ENCODE data around the gene ITCH.
A peak's percentile ranks its signal among the peaks of the same experiment; 100 is the strongest.

ITCH gene

DNA sequence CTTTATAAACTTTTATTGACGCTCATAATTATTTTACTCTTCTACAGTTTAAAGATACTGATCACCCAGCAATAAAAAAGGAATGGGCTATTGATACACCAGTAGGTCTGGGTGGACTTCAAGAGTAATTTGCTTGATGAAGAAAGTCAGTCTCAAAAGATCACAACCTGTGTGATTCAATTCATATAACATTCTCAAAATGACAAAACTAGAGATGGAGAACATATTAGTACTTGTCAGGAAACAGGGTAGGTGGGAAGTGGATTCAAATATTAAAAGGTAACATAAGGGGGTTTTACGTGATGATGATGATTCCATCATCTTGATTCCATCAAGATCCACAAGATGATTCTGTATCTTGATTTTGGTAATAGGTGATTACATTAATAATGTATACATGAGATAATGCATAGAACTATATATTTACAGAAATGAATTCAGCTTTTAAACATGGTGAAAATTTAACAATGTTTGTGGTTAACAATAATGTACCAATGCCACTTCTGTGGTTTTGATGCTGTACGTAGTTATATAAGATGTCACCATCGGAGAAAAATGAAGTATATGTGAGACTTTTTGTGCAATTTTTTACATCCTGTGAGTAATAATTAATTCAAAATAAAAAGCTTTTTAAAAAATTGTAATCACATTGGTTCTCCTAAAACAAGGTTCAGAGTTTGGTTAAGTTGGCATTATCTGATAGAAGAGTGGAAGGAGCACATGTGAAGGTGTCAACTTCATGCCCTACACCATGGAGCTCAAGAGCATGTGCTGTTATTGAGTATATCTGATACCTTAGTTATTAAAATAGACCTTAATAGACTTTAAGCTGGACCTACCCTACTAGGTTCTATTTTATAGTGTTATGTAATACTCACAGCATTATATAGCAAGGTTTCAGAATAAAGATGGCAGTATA lies 86.9 kb downstream of the ITCH start:
- no peak for DNase-seq (ENCODE audit: extremely low read depth, low read depth)
- TF ChIP-seq, protein P1, sequence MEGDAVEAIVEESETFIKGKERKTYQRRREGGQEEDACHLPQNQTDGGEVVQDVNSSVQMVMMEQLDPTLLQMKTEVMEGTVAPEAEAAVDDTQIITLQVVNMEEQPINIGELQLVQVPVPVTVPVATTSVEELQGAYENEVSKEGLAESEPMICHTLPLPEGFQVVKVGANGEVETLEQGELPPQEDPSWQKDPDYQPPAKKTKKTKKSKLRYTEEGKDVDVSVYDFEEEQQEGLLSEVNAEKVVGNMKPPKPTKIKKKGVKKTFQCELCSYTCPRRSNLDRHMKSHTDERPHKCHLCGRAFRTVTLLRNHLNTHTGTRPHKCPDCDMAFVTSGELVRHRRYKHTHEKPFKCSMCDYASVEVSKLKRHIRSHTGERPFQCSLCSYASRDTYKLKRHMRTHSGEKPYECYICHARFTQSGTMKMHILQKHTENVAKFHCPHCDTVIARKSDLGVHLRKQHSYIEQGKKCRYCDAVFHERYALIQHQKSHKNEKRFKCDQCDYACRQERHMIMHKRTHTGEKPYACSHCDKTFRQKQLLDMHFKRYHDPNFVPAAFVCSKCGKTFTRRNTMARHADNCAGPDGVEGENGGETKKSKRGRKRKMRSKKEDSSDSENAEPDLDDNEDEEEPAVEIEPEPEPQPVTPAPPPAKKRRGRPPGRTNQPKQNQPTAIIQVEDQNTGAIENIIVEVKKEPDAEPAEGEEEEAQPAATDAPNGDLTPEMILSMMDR (IDR thresholded peaks at IDR 0.05; ENCODE audit: low read depth, low read length, missing control alignments), result no peak
- no peak overlapping the region for H3K4me3 ChIP-seq (replicated peaks; ENCODE audit: low read depth, low read length)

DNA sequence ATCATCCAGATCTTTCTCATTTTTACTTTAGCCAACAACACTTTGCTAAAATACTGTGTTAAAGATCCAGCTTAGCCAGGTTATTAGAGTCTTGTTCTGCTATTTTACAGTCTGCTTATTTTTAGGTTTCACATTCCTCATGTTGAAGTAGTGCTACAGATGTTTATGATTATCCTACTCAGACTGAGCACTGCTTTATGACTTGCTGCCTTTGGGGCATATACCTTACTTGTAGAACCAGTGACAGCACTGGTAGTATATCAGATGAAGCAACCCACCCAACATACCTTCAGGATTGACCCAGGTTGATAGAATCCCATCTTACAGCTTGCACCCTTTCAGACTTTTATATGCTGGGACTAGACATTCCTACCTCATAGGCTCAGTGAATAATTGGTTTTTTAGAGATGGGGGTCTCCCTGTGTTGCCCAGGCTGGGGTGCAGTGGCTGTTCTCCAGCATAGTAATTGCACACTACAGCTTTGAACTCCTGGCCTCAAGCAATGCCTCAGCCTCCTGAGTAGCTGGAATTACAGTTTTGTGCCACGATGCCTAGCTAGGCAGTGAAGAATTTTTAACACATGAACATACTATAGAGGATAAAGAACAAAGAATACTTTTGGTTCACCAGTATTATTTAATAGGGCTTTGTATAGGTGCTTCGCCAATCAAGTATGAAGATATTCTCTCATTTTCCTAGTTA lies 89.4 kb downstream of the ITCH start:
- DNase-seq (ENCODE audit: extremely low read depth, low read depth), result peak; percentile 45
- TF ChIP-seq, protein P1 (IDR thresholded peaks at IDR 0.05; ENCODE audit: low read depth, low read length, missing control alignments), result no peak
- H3K4me3 ChIP-seq (replicated peaks; ENCODE audit: low read depth, low read length), result no peak overlapping the region

DNA sequence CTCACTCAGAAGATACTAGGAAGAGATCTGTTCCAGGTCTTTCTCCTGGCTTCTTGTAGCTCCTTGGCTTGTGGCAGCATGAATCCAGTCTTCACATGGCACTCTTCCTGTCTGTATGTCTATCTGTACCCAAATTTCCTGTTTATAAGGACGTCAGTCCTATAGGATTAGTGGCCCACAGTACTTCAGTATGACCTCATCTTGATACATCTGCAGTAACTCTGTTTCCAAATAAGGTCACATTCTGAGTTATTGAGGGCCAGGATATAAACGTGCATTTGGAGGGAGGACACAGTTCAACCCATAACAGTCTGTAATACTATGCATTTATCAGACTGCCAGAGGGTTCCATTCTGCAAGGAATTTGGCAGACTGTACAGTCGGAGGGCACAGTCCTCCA lies 95.6 kb downstream of the ITCH start:
- H3K4me3 ChIP-seq (replicated peaks; ENCODE audit: low read depth, low read length), result no peak overlapping the region
- peak; percentile 24 for DNase-seq (ENCODE audit: extremely low read depth, low read depth)
- TF ChIP-seq, protein P1 (IDR thresholded peaks at IDR 0.05; ENCODE audit: low read depth, low read length, missing control alignments), result no peak

DNA sequence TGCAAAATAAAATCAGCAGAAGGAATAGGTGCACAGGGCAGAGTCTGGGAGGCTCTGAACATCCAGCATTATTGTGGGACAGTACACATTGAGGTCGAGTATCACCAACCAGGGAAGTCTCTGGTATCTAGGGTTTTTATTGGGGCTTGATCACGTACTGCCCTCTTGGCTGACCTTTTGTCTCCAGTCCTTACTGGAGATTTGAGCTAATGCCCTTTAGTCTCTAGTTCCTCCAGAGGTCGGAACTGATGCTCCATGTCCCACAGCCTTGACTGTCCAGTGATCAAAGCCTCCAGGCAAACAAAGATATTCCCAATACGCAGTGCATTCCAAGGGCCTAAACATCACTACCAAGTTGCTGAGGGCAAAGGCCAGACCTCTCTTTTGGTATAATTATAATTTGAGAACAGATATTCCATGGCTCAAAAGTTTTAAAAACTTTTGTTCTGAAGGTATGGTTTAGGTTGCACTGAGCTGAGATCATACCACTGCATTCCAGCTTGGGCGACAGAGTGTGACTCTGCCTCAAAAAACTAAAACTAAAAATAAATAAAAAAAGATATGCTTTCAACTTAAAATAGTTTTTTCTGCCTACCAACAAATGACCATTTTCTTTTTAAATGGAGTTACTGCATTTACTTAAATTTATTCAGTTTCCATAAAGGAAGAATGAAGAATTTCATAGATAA lies 96.3 kb downstream of the ITCH start:
- TF ChIP-seq, protein P1 (IDR thresholded peaks at IDR 0.05; ENCODE audit: low read depth, low read length, missing control alignments), result no peak
- H3K4me3 ChIP-seq (replicated peaks; ENCODE audit: low read depth, low read length), result no peak overlapping the region
- DNase-seq (ENCODE audit: extremely low read depth, low read depth), result no peak

DNA sequence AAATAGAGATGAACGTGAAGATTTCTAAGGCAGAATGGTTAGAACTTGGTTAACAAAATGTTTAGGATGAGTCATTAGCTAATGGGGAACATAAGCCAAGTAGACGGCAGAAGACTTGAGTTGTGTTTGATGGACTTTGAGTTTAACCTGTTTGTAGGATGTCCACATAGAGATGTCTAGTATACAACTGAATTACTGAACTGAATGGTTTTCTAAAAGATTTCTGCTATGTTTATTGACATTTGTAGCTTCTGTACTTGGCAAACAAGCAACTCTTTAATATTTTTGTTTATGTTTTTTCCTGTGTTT lies 98.7 kb downstream of the ITCH start:
- TF ChIP-seq, protein P1 (IDR thresholded peaks at IDR 0.05; ENCODE audit: low read depth, low read length, missing control alignments), result no peak
- H3K4me3 ChIP-seq (replicated peaks; ENCODE audit: low read depth, low read length), result no peak overlapping the region
- DNase-seq (ENCODE audit: extremely low read depth, low read depth), result no peak

DNA sequence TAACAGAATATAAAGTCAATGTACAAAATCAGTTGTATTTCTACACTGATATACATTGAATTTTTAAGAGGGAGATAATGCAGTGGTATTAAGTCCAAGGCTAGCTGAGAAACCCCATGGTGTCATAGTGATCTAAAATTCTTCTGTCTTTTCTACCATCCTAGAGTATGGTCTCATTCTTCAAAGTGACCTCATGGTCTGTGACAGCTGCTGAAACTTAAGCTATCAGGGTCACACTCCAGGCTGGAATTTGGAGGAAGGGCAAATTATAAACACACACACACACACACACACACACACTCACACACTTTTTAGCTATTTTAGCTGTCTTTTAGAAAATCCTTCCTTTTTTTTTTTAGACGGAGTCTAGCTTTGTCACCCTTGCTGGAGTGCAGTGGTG lies 105.9 kb downstream of the ITCH start:
- TF ChIP-seq, protein P1 (IDR thresholded peaks at IDR 0.05; ENCODE audit: low read depth, low read length, missing control alignments), result no peak
- no peak for DNase-seq (ENCODE audit: extremely low read depth, low read depth)
- H3K4me3 ChIP-seq (replicated peaks; ENCODE audit: low read depth, low read length), result no peak overlapping the region

Measured in HFF-Myc (cell line).